CD4-positive, alpha-beta T cell treated with Interleukin-2 at 100 ng/mL for 4 hours (primary cell): Measurements from ENCODE around the gene PDPN.
"Not testable (repeated sequence)": the region's sequence is repeated elsewhere in the genome, so short reads cannot be mapped to it uniquely, and the experiment has no call there.

Experiments used
- DNase-seq: peaks from one replicate; pipeline ENCODE4 v3.0.0-alpha.2; 2020; ENCODE audit warnings: low spot score

Gene PDPN, protein sequence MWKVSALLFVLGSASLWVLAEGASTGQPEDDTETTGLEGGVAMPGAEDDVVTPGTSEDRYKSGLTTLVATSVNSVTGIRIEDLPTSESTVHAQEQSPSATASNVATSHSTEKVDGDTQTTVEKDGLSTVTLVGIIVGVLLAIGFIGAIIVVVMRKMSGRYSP

DNA sequence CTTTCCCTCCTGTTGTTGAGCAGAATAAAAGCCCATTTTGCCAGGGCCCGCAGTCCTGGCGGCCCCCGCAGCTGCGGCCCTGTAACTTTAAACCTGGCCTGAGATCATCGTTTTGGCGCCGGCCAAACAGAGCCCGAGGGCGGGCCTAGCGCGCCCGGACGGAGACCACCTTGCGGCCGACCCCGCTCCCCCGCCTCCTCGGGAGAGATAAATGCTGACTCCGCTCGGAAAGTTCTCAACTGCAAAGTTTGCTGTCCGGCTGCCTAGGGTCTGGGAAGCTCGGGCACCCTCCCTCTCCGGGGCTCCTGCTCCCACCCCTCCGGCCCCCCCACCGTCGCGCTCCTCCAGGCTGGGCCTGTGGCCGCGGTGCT, at the start of gene PDPN:
PDPN (plus strand) TSS at position 238 of the 371 bp plus-strand sequence. CDS start 202 bp downstream, outside the sequence.
- no peak for DNase-seq

DNA sequence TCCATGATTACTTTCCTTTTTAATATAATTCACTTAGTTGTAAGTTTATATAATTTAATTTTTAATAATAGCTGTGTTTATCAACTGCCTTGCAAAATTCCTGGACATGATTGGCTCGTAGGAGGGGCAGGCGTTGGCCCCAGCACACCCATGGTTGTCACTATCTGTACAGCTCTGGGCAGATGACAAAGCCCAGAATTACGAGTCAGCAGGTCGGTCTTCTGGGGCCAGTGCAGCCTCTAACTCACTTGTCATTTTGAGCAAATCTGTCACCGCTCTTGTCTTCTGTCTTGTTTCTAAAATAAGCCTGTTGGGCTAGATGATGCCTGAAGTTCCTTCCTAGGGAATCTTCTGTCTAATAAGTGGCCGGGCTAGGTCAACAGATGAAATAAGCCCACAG, 48.4 kb upstream of the PDPN start:
- no peak for DNase-seq

DNA sequence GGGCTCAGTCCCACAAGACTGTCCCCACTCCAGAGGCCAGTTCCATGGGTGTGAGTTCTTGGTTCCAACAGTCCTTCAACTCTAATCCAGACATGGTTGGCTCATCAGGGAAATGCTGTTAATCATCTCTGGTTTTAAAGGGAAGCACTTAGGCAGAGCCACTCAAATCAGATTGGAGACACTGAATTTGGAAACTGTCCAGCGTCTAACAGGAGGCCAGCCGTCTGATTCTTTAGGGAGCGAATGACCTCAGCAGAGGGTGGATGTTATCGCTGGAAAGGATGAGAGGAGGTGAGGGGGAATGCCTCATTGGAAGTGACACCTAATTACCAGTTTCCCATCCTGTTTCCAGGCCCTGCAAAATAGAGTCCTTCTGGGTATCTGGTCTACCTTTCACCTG, 47.1 kb upstream of the PDPN start:
- no peak for DNase-seq

DNA sequence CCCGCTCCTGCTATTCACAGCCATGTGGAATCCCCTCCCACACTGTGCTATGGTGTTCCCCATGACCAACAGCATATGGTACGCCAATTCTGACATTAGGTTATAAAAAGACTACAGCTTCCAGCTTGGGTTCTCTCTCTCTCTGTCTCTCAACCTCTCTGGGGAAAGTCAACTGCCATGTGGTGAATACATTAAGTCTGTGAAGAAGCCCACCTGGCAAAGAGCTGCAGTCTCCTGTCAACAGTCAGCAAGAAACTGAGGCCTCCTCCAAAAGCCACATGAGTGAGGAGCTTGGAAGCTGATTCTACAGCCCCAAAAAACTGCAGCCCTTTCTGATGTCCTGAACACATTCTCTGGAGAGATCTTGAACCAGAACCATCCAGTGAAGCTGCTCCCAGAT, 44.8 kb upstream of the PDPN start:
- DNase-seq: no peak

DNA sequence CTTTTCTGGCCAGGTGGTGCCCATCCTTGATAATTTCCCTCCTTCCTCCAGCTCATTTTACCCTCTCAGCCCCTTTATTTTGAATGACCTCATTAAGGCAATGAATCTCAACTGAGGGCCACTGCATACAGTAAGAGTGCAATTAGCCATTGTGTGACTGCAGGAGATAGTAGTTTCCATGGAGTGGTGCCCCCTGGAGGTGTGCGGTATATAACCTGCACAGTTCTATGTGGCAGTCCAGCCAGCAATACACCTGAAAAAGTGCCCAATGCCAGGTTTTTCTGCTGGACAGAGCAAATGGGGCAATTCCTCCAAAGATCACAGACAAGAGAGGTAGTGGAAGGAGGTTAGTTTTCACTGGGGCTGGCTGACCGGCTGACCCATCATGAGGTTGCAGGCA, 43.9 kb upstream of the PDPN start:
- no peak for DNase-seq

DNA sequence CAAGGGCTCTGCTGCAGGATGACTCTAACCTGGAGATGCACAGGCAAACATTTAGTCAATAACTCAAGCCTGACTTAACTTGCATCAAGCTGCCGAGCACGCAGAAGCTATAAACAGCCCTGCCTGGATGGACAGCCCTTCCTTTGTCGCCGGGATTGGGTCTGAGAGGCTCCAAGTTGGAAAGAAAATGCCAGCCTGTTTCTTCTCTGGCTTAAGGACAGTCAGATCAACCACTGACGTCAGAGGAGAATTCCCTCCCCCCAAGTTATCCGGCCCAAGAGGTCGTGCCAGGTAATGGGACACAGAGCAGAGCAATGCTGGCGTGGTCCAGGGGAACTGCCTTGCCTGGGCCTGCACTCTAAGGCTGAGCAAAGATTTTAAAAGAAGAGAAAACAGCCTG, 42.8 kb upstream of the PDPN start:
- DNase-seq: no peak

DNA sequence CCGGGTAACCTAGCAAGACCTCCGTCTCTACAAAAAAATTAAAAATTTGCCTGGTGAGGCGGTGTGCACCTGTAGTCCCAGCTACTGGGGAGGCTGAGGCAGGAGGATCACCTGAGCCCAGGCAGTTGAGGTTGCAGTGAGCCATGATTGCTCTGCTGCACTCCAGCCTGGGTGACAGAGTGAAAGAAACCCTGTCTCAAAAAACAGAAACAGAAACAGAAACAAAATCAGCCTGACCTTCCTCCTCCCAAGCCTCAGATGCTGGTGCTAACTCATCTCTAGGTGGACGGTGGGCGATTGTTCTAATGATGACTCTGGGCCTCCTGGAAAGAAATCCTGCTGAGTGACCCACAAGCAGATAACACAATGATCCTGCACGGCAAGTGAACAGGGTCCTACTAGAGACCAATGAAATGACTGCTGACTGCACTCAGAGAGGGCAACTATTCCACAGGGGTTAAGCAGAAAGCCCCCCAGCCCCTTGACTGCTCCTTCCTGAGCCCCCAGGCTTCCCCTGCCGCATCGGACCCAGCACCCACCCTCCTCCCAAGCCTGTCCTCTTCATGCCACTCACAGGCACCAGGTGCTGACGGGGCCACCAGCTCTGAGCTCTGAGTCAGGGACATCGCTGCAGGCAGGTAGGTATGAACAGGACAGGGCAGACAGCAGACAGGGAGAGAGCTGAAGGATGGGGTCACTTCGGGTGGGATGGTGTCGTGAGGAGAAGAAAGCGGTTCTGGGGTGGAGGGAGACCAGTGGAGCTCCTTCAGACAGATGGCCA, 42.0 kb upstream of the PDPN start:
- no peak for DNase-seq

DNA sequence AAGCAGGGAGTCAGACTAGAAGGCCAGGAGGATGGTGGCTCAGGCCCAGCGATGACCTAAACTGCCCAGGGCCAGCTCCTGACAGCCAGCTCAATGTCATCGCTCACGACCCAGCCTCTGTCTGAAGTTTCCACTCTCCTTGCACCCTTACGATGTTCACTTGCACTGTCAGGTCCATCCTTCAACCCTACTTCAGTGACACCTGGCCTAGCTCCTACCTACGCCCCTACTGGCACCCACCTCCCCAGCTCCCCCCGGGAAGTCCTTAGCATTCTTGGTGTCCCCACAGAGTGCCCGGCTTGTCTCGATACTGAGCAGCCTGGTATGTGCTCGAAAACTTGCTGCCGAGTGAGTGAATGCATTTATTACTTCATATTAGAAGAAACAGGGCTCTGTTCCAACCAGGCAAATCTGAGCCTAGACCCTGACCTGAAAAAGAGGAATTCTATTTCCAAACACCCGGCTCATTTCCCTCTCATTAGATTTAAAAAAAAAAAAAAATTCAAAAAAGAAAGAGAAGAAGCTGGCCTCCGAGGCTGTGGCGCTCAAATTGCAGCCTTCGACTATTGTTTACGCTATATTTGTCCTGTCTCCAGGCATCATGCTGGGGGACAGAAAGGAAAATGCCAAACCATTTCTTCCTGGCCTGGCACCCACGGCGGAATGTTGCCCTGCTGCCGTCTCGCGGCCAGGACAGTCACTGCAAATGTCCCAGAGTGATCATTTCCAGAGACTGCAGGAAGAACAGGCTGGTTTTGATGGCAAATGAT, 40.0 kb upstream of the PDPN start:
- DNase-seq: no peak

DNA sequence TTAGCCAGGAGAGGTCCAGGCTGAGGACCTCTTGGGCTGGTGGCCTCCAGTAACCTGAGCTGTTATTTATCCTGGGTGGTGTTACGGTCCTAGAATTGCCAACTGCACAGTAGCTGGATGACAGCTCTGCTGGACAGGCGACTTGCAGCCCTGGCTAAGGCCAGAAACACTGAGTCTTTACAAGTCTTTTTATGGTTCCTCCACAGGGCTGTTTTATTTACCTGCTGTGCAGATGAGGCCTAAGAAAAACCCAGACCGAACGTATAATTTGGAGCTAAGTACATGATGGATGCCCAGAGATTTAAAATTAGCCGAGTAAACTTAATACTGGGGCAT, 39.4 kb upstream of the PDPN start:
- no peak for DNase-seq

DNA sequence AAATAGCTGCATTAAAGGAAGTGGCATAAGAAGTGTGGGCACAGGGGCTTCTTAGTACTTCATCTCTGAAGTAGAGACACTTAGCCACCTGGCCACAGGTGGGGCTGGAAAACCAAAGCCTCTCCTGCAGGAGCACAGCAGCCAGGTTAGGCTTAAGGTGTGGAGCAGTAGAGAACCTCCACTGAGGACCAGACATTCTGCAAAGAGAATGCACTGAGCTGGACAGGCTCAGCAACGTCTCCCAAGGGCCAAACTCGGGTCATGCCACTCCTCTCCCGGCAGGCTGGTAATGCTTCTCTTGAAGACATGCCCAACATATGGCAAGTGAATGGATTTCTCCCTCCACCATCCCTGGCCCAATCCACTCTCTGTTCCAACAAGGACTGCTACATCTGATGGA, 36.8 kb upstream of the PDPN start:
- no peak for DNase-seq

DNA sequence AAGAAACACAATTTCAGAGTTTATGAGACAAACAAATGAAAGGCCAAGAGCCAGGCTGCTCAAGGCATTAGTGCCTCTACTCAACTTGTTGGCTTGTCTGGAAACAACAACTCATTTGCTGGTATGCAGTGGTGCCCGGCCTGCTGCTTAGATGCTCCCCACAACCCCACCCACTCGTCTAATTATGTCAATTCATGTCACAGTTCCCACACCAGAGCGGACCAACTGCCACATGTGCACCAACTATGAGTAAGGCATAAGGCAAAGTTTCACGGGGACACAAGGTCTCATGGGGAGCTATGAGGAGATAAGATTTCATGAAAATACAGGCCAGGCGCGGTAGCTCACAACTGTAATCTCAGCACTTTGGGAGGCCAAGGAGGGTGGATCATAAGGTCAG, 35.4 kb upstream of the PDPN start:
- DNase-seq: no peak

DNA sequence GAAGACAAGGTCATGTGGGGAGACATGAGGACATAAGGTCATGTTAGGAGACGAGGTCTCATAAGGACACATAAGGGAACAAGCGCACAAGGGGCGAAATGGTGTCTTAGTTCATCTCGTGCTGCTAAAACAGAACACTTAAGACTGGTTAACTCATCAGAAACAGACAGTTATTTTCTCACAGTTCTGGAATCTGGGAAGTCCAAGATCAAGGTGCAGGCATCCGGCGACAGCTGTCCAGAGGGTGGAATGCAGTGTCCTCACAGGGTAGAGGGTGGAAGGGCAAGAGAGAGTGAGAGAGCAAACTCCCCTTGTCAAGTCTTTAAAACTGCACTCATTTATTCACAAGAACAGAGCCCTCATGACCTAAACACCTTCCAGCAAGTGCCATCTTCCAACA, 34.6 kb upstream of the PDPN start:
- DNase-seq: no peak

DNA sequence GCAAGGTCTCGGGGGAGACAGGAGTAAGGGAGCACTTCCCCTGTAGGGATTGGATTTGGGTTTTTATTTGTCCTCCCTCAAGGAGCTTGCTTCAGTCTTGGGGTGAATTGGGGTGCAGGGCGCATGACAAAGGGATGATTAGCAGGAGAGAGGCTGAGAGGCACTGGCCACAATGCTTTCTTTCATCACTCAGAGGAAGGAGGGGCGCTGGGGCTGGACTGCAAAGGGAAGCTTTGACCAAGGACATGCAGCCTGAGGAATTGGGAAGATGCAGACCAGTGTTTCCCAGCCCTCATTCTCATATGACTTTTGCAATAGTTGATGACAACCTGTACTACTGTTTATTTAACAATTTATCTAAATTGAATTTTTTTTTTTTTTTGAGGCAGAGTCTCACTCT, 34.1 kb upstream of the PDPN start:
- DNase-seq: no peak

DNA sequence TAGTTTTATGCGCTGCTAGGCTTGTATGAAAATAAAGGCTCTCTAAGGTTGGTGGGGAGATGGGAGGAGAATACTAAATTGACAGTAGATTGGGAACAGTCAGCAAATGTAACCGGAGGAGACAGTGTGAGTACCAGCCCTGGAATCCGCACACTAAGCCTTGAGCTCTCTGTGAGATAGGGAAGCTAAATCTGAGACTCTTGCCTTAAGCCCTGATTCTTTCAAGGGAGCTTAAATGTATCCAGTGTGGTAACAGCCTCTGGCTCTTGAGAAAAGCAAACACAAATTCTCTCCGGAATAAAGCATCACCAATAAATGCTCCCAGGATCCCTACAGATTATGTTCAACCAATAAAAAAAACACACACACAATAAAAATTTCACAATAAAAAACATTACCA, 33.0 kb upstream of the PDPN start:
- DNase-seq: no peak

DNA sequence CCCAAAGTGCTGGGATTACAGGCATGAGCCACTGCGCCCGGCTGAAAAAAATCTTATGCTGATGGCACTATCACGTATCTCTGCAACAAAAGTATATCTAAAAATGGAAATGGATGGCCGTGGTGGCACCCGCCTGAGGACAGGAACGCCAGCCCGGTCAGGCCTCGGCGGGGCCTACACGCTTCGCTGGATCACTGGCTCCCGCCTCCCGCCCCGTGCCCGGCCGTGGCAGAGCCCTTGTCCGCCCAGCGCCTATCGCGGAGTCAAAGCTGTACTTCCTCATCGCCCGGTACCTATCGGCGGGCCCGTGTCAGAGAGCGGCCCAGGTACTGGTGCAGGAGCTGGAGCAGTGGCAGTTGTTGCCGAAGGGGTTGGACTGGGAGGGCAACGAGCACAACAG, 28.8 kb upstream of the PDPN start:
- no peak for DNase-seq

DNA sequence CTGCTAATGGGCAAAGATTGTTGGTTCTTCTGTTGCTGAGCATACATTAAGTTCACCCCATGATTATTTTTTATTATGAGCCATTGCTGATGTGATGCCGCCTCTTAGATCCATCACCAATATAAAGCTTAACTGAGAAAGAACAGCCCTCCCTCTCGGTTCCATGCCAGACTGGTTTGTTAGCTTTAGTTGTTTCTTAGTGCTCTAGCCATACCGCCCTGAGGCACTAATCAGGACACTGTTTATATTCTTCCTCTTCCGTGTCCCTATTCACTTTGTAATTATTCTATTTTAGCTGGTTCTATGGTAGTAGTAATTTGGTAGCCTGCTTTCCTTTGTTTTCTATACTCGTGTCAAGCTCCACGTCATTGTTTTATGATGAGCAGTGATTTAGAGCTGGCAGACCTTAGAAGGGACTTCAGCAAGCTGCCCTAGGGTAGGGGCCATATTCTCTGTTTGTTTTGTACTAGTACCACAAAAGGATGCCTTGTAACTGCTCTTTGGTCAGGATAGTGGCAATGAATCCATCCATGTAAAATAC, 27.3 kb upstream of the PDPN start:
- no peak for DNase-seq

DNA sequence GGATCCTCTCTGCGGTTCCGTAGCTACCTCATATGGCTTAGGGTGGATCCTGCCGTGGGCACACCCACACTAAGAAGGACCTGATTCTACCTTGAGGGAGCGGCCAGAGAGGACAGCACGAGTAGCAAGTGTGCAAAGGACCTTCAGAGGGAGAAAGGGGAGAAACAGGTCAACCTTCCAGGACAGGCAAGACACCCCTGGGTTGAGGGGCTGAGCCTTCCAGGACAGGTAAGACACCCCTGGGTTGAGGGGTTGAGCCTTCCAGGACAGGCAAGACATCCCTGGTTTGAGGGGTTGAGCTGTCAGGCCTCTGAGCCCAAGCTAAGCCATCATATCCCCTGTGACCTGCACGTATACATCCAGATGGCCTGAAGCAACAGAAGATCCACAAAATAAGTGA, 23.1 kb upstream of the PDPN start:
- no peak for DNase-seq

DNA sequence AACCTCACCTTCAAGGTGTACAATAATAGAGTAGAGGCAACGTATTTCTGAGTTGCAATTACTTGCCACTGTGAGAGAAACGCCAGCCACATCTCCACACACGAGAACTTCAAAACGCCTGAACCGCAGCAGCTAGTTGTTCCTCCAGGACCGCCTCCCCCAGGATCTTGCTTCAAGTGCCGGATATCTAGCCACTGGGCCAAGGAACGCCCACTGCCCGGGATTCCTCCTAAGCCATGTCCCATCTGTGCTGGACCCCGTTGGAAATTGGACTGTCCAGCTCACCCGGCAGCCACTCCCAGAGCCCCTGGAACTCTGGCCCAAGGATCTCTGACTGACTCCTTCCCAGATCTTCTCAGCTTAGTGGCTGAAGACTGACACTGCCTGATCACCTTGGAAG, 20.7 kb upstream of the PDPN start:
- DNase-seq: not testable (repeated sequence)

DNA sequence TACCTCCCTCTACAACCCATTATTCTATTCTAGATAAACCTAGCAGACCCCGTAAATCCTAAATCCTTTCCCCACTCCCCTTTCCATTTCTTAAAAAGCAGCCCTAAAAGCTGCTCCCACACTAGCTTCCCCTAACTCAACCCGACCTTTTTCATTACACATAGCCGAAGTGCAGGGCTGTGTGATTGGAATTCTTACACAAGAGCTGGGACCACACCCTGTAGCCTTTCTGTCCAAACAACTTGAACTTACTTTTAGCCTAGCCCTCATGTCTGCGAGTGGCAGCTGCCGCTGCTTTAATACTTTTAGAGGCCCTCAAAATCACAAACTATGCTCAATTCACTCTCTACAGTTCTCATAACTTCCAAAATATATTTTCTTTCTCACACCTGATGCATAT, 19.6 kb upstream of the PDPN start:
- DNase-seq: no peak

DNA sequence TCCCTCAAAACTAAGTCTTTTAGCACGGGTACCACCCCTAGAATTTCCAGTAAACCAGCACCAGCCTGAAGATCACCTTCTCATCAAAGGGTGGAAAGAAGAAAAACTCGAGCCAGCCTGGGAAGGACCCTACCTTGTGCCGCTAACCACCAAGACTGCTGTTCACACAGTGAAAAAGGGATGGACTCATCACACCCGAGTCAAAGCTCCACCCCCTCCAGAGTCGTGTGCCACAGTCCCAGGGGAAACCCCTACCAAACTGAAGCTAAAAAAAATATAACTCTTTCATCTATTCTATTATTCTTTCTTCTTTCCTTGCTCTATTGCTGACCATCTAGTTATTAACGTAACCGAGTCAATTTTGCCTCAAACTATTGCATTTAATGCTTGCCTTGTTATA, 13.2 kb upstream of the PDPN start:
- DNase-seq: not testable (repeated sequence)

DNA sequence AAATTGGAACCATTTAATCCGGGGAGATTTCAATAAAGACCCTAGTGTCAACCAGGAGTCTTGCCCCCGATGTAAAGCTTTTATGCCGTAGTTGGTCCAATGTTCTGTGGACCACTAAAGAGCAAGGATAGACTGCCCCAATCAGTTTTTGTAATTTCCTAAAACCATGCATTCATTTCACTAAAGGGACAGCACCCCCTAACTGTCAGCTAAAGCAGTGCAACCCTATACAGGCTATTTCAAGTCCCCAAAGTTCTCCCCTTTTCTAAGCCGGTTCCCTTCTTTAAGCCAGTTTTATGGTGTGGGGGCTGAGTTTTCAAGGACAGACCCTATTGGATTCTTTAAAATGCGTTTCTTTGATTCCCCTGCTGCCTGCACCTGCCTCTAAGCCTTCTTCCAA, 12.7 kb upstream of the PDPN start:
- no peak for DNase-seq

DNA sequence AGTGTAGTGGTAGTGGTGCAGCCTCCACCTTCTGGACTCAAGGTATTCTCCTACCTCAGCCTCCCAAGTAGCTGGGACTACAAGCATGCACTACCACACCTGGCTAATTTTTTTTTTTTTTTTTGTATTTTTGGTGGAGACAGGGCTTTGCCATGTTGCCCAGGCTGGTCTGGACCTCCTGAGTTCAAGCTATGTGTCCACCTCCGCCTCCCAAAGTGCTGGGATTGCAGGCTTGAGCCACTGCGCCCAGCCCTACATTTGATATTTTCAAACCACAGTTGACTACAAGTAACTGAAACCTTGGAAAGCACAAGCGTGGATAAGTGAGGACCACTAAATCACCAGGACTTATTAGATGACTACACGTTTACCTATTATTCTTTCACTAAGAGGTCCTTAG, 10.0 kb upstream of the PDPN start:
- DNase-seq: no peak

DNA sequence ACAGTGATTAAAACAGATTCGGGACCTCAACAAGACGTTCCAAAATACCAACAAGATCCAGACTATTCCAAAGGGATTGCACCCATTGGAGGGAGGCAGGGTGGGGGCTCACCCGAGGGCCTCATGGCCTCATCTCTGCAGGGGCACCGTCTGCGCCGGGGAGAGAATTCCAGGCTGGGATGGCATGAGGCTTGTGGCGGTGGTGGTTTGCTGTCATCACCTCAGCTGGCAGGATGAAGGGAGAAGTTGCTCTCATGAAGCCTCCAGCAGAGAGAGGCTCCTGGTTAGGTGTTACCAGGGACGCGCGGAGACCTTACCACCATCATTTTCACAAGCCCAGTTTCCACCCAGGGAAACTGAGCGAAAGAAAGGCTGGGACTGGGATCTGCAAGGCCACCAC, 6.7 kb upstream of the PDPN start:
- DNase-seq: no peak
